ENCODE data around the gene D2HGDH.
A peak's percentile ranks its signal among the peaks of the same experiment; 100 is the strongest.
"Not testable (repeated sequence)": the region's sequence is repeated elsewhere in the genome, so short reads cannot be mapped to it uniquely, and the experiment has no call there.

The D2HGDH gene

GRCh38 chr2:241796610-241797138, 62.2 kb downstream of the D2HGDH start:
- DNase-seq = no peak

GRCh38 chr2:241797441-241798080, 63.1 kb downstream of the D2HGDH start:
- no peak for DNase-seq

- no peak for DNase-seq
Measured at GRCh38 chr2:241798081-241798630, 63.7 kb downstream of the D2HGDH start.

- no peak for DNase-seq
Measured at GRCh38 chr2:241798631-241799521, 64.4 kb downstream of the D2HGDH start.

GRCh38 chr2:241799522-241800197, 65.2 kb downstream of the D2HGDH start:
- DNase-seq = no peak

- DNase-seq = not testable (repeated sequence)
Measured at GRCh38 chr2:241800198-241800903, 65.9 kb downstream of the D2HGDH start.

- no peak for DNase-seq
Measured at GRCh38 chr2:241801611-241802420, 67.4 kb downstream of the D2HGDH start.

GRCh38 chr2:241802421-241803318, 68.2 kb downstream of the D2HGDH start:
- DNase-seq = no peak

GRCh38 chr2:241803387-241804325, 69.2 kb downstream of the D2HGDH start:
- DNase-seq = peak; percentile 33

GRCh38 chr2:241804326-241805229, 70.1 kb downstream of the D2HGDH start:
- peak; percentile 64 for DNase-seq

- not testable (repeated sequence) for DNase-seq
Measured at GRCh38 chr2:241806217-241806616, 71.8 kb downstream of the D2HGDH start.

- peak; percentile 18 for DNase-seq
Measured at GRCh38 chr2:241808051-241808720, 73.8 kb downstream of the D2HGDH start.

GRCh38 chr2:241808721-241809382, 74.4 kb downstream of the D2HGDH start, which contains the start of gene NEU4:
TSS of gene NEU4 (plus strand) at chr2:241809193. CDS start at chr2:241814485, 5,292 bp downstream.
- DNase-seq = no peak

- DNase-seq = no peak
Measured at GRCh38 chr2:241809383-241810306, 75.2 kb downstream of the D2HGDH start.
